ENCODE data around the gene NUTM1. TPM values are rescaled to one million over a fixed set of nuclear protein-coding genes. Genes with fewer than 3 reads are reported as not detected.
"Not testable (repeated sequence)": the region's sequence is repeated elsewhere in the genome, so short reads cannot be mapped to it uniquely, and the experiment has no call there.

The NUTM1 gene
- total RNA-seq, 1 donor from 2014 or later: not detected

- no peaks in the 10 kb centered on the region for H3K9me3 Mint-ChIP-seq
- DNase-seq (ENCODE audit: extremely low spot score, unreplicated experiment): no peak
- H3K27ac Mint-ChIP-seq: no peak overlapping the region
- no peak overlapping the region for H3K4me3 Mint-ChIP-seq
- H3K27me3 Mint-ChIP-seq: peaks cover 4% of the 10 kb centered on the region
- TF ChIP-seq CTCF (conservative IDR thresholded peaks at IDR 0.05): no peak
- peaks cover 4% of the 10 kb centered on the region for H3K36me3 Mint-ChIP-seq
- H3K4me1 Mint-ChIP-seq (ENCODE audit: unreplicated experiment): no peaks in the 10 kb centered on the region
These were observed 5.7 kb downstream of the NUTM1 start for GRCh38 chr15:34348735-34349300.

- Mint-ChIP-seq H3K4me1 (ENCODE audit: unreplicated experiment) (no peaks in the 10 kb centered on the region), H3K27ac (no peak overlapping the region), H3K36me3 (peaks cover 4% of the 10 kb centered on the region), H3K9me3 (no peaks in the 10 kb centered on the region), H3K4me3 (no peak overlapping the region), H3K27me3 (peaks cover 4% of the 10 kb centered on the region)
- no peak for TF ChIP-seq CTCF (conservative IDR thresholded peaks at IDR 0.05)
- no peak for DNase-seq (ENCODE audit: extremely low spot score, unreplicated experiment)
These were observed 6.7 kb downstream of the NUTM1 start for GRCh38 chr15:34349769-34350168.

GRCh38 chr15:34352996-34353395, 9.9 kb downstream of the NUTM1 start:
- H3K36me3 Mint-ChIP-seq, H3K27me3 Mint-ChIP-seq, H3K9me3 Mint-ChIP-seq: not testable (repeated sequence)

GRCh38 chr15:34353627-34354026, 10.5 kb downstream of the NUTM1 start:
- Mint-ChIP-seq H3K4me3 (no peak overlapping the region), H3K27me3 (no peaks in the 10 kb centered on the region), H3K27ac (no peak overlapping the region), H3K36me3 (peaks cover 12% of the 10 kb centered on the region), H3K9me3 (no peaks in the 10 kb centered on the region), H3K4me1 (ENCODE audit: unreplicated experiment) (no peaks in the 10 kb centered on the region)
- no peak for DNase-seq (ENCODE audit: extremely low spot score, unreplicated experiment)
- TF ChIP-seq CTCF (conservative IDR thresholded peaks at IDR 0.05): no peak

More at GRCh38 chr15:34352996-34353395, 9.9 kb downstream of the NUTM1 start:
- not testable (repeated sequence) for H3K27ac Mint-ChIP-seq; H3K4me1 Mint-ChIP-seq (ENCODE audit: unreplicated experiment); H3K4me3 Mint-ChIP-seq; DNase-seq (ENCODE audit: extremely low spot score, unreplicated experiment)

GRCh38 chr15:34354286-34354685, 11.2 kb downstream of the NUTM1 start:
- H3K9me3 Mint-ChIP-seq: no peaks in the 10 kb centered on the region
- H3K27me3 Mint-ChIP-seq: no peaks in the 10 kb centered on the region

GRCh38 chr15:34355241-34355640, 12.1 kb downstream of the NUTM1 start:
- H3K9me3 Mint-ChIP-seq: no peaks in the 10 kb centered on the region
- no peak for TF ChIP-seq CTCF (conservative IDR thresholded peaks at IDR 0.05)

More at GRCh38 chr15:34354286-34354685, 11.2 kb downstream of the NUTM1 start:
- DNase-seq (ENCODE audit: extremely low spot score, unreplicated experiment): no peak
- Mint-ChIP-seq H3K36me3 (peaks cover 12% of the 10 kb centered on the region), H3K4me1 (ENCODE audit: unreplicated experiment) (no peaks in the 10 kb centered on the region), H3K27ac (no peak overlapping the region), H3K4me3 (no peak overlapping the region)
- TF ChIP-seq CTCF (conservative IDR thresholded peaks at IDR 0.05): no peak

More at GRCh38 chr15:34355241-34355640, 12.1 kb downstream of the NUTM1 start:
- DNase-seq (ENCODE audit: extremely low spot score, unreplicated experiment): no peak
- H3K27ac Mint-ChIP-seq: no peak overlapping the region
- peaks cover 3% of the 10 kb centered on the region for H3K4me1 Mint-ChIP-seq (ENCODE audit: unreplicated experiment)
- no peaks in the 10 kb centered on the region for H3K27me3 Mint-ChIP-seq
- peaks cover 17% of the 10 kb centered on the region for H3K36me3 Mint-ChIP-seq
- H3K4me3 Mint-ChIP-seq: no peak overlapping the region

All from type B pancreatic cell (in vitro differentiated cells).